GM23248 (cell line): Measurements from ENCODE around the gene EVI2A.

Experiments
- EZH2 ChIP-seq: fragments of 200-600 bp; sonication (generic); IDR thresholded peaks from 2 replicates; pipeline ENCODE4 v1.6.1; 2018; ENCODE audit warnings: antibody characterized with exemption, mild to moderate bottlenecking; ENCODE audit not compliant: insufficient read depth, poor library complexity, severe bottlenecking
- EZH2phosphoT487 ChIP-seq: fragments of 200-600 bp; sonication (generic); IDR thresholded peaks from 2 replicates; pipeline ENCODE4 v1.6.1; 2018; ENCODE audit warnings: antibody characterized with exemption, moderate library complexity, mild to moderate bottlenecking, low read depth; ENCODE audit not compliant: insufficient read depth

DNA sequence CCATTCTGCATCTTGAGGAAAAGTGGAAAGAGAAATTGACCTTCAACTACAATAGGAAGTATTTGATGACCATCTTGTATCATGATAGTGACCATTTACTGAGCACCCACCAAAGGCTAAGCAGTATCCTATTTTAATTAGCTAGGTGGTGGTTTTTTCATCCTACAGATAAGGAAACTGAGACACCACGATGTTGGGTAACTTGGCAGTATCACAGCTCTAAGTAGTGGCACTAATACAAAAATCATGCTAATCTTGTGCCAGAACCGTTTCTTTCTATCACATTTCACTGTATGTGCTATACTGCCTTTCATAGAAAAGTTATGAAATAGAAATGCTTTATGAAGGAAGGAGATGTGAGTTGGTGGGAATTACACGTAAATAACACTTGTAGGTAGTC lies 9.9 kb downstream of the EVI2A start:
- TF ChIP-seq EZH2 (no peak), EZH2phosphoT487 (no peak)
